GM21526 (cell line): ENCODE measurements around the gene KBTBD12.

Experiments used
- ATAC-seq: cut with Tn5 transposase; IDR thresholded peaks from one replicate; pipeline ENCODE4 v1.9.1; 2021; ENCODE audit warnings: moderate library complexity; ENCODE audit not compliant: unreplicated experiment, low FRiP score

The KBTBD12 gene

GRCh38 chr3:127984241-127984975, 69.4 kb downstream of the KBTBD12 start:
- no peak for ATAC-seq

- ATAC-seq: no peak
Observed at GRCh38 chr3:127985216-127985615, 70.2 kb downstream of the KBTBD12 start.

DNA sequence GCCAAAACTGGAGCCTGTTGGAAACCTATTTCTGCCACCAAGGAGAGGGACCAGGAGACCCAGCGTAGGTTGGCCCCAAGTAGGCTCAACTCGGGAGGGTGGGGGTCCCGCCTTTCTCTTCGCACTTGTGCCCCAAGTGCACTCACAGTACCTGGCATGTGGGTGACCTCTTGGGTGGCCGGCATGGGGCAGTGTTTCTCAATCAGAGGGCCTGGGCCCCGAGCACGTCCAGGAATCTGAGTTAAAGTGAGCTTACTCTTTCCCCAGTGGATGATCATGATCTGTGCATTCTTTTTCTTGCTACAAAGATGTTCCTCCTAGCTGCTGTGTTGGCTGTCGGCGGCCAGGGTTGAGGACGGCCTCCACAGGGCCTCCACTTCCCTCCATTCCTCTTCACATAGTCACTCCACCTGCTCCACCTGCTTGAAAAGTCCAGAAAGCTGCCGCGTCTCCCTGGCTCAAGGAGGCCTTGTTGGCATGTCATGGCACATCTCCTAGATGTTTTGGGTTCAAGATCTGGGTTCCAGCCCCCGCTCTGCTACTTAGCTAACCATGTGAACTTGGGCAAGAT, 70.7 kb downstream of the KBTBD12 start:
- no peak for ATAC-seq

DNA sequence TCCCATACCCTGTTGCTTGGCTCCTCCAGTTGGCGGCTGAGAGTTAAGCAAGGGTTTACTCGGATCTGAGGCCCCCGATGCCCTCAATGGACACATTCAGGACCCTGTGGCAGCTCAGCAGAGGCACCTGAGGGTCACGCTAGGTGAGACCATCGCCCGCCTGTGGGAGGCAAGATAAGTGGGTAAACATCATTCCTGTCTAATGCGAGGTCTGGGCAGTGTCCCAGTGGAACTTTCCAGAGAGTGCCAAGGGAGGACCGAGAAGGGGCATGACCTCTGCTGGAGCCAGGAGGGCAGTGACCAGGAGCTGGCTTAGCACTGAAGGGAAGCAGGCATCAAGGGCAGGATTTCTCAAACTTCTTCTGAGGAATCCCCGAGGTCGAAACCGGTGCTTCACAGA, 71.8 kb downstream of the KBTBD12 start:
- no peak for ATAC-seq

DNA sequence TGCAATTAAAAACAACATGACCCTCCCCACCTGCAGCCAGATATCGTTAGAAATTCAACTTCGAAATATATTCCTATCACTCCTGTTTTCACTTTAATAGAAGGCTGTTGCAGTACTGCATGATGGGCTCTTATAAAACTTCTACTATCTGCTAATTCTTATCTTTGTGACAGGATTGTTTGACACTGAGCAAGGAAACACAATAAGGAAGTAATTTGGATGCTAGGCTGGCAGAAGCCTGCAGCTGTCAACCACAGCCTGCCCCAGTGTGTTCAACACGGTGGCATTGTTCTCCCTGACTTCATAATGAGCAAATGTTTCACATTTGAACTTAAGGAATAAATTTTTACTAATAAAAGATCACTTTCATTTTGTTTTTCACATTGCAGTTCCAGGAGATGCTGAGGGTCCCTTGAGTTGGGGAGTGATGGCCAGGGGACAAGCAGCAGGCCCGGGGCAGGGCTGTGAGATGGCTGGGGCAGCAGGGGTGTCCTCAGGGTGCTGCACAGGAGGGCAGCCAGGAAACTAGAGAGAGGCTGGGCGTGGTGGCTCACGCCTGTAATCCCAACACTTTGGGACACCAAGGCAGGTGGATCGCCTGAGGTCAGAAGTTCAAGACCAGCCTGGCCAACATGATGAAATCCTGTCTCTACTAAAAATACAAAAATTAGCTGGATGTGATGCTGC, 72.4 kb downstream of the KBTBD12 start:
- ATAC-seq: no peak

DNA sequence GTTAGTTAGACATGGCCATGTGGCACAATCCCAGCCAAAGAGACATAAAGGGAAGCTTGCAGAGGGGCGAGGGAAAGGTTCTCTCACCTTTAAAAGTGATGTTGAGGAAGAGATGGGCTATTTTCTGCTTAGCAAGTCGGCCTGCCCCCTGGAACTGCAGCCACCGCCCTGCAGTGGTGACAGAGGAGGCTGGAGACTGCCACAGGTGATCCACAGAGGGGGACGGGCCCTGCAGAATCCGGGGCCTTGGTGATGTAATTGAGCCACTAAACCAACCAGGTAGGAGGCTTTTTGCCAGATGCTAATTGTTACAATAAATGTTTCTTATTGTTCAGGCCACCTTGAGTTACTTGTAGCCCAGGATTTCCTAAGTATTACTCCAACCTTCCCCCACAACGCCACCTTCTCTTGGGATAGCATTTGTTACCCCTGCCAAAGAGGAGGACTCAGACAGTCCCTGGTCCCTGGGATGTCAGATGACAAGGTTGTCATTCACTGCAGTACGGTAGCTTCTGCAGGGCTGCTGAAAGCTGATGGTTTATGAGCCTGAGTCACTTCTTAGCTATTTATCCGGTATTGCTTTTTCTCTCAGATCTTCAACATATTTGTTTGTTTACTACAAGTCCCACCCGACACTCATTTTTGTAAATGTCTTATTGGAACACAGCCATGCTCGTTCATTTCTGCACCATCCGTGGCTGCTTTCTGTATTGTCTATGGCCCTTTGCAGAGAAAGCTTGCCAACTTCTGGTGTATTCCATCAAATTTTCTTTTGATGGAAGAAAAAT, 73.9 kb downstream of the KBTBD12 start:
- no peak for ATAC-seq

- no peak for ATAC-seq
Observed at GRCh38 chr3:127990051-127990450, 75.0 kb downstream of the KBTBD12 start.

- no peak for ATAC-seq
Observed at GRCh38 chr3:127990461-127990860, 75.4 kb downstream of the KBTBD12 start.

DNA sequence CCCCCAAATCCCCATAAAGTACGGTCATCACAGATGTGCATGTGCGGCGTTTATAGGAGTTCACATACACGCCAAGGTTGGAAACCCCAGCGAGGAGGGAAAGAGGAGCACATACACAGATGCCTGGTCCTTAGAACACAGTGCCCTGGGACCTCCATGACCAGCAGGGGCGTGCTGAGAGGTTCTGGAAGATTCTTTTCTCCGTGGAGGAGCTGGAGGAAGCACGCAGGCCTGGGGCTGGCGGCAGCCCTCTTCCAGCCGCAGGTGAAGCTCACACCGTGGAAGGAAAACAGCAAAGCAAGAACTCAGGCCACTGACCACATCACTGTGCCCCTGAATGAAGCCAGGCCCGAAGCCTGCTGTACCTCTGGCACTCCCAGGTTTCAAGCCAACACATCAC, 76.2 kb downstream of the KBTBD12 start:
- ATAC-seq: no peak

DNA sequence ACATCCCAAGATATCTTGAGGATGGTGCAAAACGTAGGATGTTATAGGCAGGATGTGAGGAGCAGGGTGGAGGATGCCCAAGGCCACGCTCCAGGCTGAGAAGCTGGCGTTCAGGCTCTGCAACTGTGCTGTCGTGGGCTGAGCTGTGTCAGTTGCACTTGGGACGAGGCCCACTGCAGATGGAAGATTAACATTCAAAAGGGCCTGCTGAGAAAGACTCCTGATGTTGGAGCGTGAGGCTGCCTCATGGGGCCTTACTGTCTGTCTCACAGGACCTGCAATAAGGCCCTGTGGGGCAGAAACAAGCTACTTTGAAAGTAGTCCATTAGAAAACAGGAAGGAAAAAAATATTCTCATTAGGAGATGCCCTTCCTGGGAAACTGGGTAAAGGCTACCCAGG, 76.6 kb downstream of the KBTBD12 start:
- ATAC-seq: no peak

DNA sequence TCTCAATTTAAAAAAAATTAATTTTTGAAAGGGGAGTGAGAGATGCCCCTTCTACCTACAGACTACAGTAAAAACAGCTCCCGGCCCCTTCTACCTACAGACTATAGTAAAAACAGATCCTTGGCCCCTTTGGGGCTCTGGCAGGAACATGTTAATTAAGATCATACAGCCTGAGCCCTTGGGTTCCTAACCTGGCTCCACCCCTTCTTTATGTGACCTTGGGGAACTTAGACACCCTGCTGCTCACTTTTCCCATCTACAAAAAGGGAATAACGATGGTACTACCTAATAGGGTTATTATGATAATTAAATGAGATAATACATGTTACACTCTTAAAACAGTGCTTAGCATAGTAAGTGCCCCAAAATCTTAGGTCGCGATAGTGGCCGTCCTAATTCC, 77.1 kb downstream of the KBTBD12 start:
- ATAC-seq: no peak

DNA sequence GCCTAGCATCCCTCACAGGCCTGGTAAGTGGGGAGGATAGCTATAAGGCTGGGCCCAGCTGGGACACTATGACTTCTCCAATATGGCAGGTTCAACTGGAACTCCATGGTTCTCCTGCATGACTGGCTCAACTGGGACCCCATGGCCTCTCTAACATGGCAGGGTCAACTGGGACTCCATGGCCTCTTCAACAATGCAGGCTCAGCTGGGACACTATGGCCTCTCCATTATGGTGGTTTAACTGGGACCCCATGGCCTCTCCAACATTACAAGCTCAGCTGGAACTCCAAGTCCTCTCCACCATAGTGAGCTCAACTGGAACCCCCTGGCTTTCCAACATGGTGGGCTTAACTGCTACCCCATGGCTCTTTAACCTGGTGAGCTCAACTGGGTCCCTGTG, 79.0 kb downstream of the KBTBD12 start:
- no peak for ATAC-seq

DNA sequence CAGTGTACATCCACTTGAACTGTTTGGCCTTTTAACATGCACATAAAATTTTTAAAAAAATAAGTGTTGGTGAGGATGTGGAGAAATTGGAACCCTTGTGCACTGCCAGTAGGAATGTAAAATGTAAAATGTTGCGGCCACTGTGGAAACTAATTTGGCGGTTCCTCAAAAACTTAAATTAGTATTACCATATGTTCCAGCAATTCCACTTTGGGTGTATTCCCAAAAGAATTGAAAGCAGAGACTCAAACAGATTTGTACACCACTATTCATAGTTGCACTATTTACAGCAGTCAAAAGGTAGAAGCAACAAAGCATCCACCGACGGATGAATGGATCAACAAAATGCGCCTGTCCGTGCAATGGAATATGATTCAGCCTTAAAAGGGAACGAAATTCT, 82.0 kb downstream of the KBTBD12 start:
- ATAC-seq: no peak

GRCh38 chr3:127997961-127998360, 82.9 kb downstream of the KBTBD12 start:
- no peak for ATAC-seq

DNA sequence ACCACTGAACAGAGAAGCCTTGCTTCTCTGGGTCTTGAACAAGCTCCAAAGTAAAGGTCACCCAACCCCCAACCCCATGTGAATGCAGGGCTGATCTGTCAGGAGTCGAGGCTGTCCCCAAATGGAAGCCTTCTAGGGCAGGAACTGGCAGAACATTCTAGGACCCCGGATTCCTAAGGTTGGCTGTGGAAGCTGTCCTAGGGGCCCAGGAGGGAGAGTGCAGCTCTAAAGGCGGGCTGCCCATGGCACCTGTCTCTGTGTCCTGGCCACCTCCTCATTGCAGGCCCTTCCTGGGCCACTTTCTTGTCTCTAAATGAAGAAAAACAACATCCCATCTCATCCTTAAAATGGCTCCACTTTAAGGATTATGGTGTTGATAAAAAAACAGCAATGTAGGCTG, 83.6 kb downstream of the KBTBD12 start:
- no peak for ATAC-seq

- no peak for ATAC-seq
Observed at GRCh38 chr3:127999509-128000106, 84.6 kb downstream of the KBTBD12 start.

- ATAC-seq: no peak
Observed at GRCh38 chr3:128001576-128001975, 86.5 kb downstream of the KBTBD12 start.

DNA sequence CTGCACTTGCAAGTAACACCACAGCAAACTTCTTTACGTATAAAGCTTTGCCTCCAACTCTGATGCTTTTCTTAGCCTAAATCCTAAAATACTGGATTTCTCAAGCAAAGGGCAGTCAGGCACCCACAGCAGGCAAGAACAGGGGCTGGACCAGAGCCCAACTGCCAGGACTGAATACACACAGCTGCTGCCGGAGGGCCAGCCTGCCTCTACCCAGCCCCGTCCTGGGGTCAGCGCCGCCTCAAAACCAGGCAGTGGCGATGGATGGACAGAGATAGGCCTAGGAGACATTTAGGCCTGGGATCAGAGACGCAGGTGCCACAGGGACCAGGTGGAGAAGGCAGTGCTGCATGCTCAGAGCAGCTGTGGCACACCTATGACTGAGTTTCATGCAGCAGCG, 89.6 kb downstream of the KBTBD12 start:
- no peak for ATAC-seq

GRCh38 chr3:128006061-128007032, 91.3 kb downstream of the KBTBD12 start:
- no peak for ATAC-seq

GRCh38 chr3:128007033-128007424, 92.0 kb downstream of the KBTBD12 start:
- ATAC-seq: no peak
